ENCODE results near the gene ARFGAP2. TPM values are rescaled to one million over a fixed set of nuclear protein-coding genes. Genes with fewer than 3 reads are reported as not detected.
"Not testable (repeated sequence)": the region's sequence is repeated elsewhere in the genome, so short reads cannot be mapped to it uniquely, and the experiment has no call there.

The ARFGAP2 gene
- total RNA-seq, 4 donors from 2014 or later = 92.5 to 141 (median 120) TPM

- Histone ChIP-seq H3K4me1 (no peaks in the 10 kb centered on the region), H3K9me3 (no peaks in the 10 kb centered on the region), H3K27ac (replicated peaks in 1 of 4) (no peak overlapping the region), H3K27me3 (no peaks in the 10 kb centered on the region), H3K4me3 (no peak overlapping the region), H3K36me3 (no peaks in the 10 kb centered on the region)
- DNase-seq (ENCODE audit: extremely low spot score) = no peak
- intact Hi-C loops (cut with DNase I) = no loop called here
- no peak for TF ChIP-seq EP300 (IDR thresholded peaks at IDR 0.05)
- no peak for TF ChIP-seq CTCF (IDR thresholded peaks at IDR 0.05)
- TF ChIP-seq POLR2A (IDR thresholded peaks at IDR 0.05; ENCODE audit: low read depth) = no peak
- no peak for TF ChIP-seq POLR2AphosphoS5 (IDR thresholded peaks at IDR 0.05)
- WGBS = 85% methylated on average over 7 of the region's 7 CpGs
Observed at GRCh38 chr11:47125083-47125482, 51.6 kb downstream of the ARFGAP2 start.

- WGBS = 82% methylated on average over 1 of the region's 1 CpG
- Histone ChIP-seq H3K4me3 (no peak overlapping the region), H3K36me3 (no peaks in the 10 kb centered on the region), H3K27me3 (no peaks in the 10 kb centered on the region), H3K4me1 (no peaks in the 10 kb centered on the region), H3K27ac (replicated peaks in 1 of 4) (no peak overlapping the region), H3K9me3 (no peaks in the 10 kb centered on the region)
- DNase-seq (ENCODE audit: extremely low spot score) = no peak
- TF ChIP-seq POLR2A (IDR thresholded peaks at IDR 0.05; ENCODE audit: low read depth) (no peak), EP300 (IDR thresholded peaks at IDR 0.05) (no peak), POLR2AphosphoS5 (IDR thresholded peaks at IDR 0.05) (no peak), CTCF (IDR thresholded peaks at IDR 0.05) (no peak)
- intact Hi-C loops (cut with DNase I) = no loop called here
Observed at GRCh38 chr11:47124675-47125074, 52.0 kb downstream of the ARFGAP2 start.

DNA sequence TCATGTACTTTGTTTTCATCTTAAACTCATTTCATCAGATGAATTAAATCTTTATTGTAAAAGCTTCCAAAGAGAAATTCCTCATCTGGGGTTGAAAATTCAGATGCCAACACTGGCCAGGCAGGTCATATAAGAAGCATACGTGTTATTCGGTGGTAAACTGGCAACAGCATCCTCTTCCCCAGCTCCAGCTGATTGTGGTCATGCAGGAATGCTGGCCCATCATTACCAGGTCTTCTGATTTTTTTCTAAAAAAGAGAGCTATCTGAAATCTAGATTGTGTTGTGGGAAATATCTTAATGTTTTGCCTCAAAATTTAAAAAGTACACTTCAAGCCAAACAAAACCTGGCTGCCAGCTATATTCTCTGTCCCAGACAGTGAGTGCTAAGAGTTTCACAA lies 53.6 kb downstream of the ARFGAP2 start:
- no peaks in the 10 kb centered on the region for H3K9me3 ChIP-seq
- no peak for DNase-seq (ENCODE audit: extremely low spot score)
- no peaks in the 10 kb centered on the region for H3K27me3 ChIP-seq
- H3K27ac ChIP-seq (replicated peaks in 1 of 4) = no peak overlapping the region
- H3K4me1 ChIP-seq = no peaks in the 10 kb centered on the region
- TF ChIP-seq CTCF (IDR thresholded peaks at IDR 0.05) = no peak
- TF ChIP-seq POLR2A (IDR thresholded peaks at IDR 0.05; ENCODE audit: low read depth) = no peak
- TF ChIP-seq EP300 (IDR thresholded peaks at IDR 0.05) = no peak
- TF ChIP-seq POLR2AphosphoS5 (IDR thresholded peaks at IDR 0.05) = no peak
- 83% methylated on average over 2 of the region's 2 CpGs for WGBS
- no peaks in the 10 kb centered on the region for H3K36me3 ChIP-seq
- intact Hi-C loops (cut with DNase I) = no loop called here
- H3K4me3 ChIP-seq = no peak overlapping the region

DNA sequence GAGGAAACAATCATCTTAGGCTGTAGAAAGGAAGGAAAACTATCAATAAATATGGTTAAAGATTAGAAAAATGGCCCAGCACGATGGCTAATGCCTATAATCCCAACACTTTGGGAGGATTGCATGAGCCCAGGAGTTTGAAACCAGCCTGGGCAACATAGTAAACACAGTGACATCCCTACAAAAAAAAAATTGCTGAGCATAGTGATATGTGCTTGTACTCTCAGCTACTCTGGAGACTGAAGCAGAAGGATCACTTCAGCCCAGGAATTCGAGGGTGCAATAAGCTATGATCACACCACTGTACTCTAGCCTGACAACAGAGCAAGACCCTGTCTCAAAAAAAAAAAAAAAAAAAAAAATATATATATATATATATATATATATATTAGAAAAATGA lies 54.9 kb downstream of the ARFGAP2 start:
- Histone ChIP-seq H3K27me3 (no peaks in the 10 kb centered on the region), H3K4me3 (no peak overlapping the region), H3K9me3 (no peaks in the 10 kb centered on the region), H3K36me3 (no peaks in the 10 kb centered on the region), H3K4me1 (no peaks in the 10 kb centered on the region), H3K27ac (replicated peaks in 1 of 4) (no peak overlapping the region)
- 83% methylated on average over 2 of the region's 2 CpGs for WGBS
- TF ChIP-seq CTCF (IDR thresholded peaks at IDR 0.05) = no peak
- no peak for TF ChIP-seq EP300 (IDR thresholded peaks at IDR 0.05)
- no peak for TF ChIP-seq POLR2A (IDR thresholded peaks at IDR 0.05; ENCODE audit: low read depth)
- TF ChIP-seq POLR2AphosphoS5 (IDR thresholded peaks at IDR 0.05) = no peak
- intact Hi-C loops (cut with DNase I) = no loop called here
- DNase-seq (ENCODE audit: extremely low spot score) = no peak

DNA sequence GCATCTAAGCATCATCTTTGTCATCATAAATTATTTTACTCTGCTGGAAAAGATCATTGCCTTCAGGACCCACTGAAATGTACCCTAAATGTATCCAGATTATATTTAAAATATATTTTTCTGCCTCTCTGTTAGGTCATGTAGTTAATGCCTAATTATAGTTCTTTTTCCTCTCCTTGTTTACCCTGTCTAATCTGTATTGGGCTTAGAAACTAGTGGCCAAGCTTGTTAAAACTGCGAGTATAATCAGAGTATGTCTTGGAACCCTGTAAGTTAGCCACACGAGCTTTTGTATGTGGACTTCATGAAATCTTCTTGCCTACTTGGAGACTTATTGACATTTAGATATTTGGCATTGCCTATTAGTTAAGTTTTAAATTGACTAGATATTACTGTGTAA lies 55.6 kb downstream of the ARFGAP2 start:
- no peak for DNase-seq (ENCODE audit: extremely low spot score)
- no peak overlapping the region for H3K4me3 ChIP-seq
- no peaks in the 10 kb centered on the region for H3K36me3 ChIP-seq
- H3K27me3 ChIP-seq = no peaks in the 10 kb centered on the region
- TF ChIP-seq EP300 (IDR thresholded peaks at IDR 0.05) (no peak), POLR2AphosphoS5 (IDR thresholded peaks at IDR 0.05) (no peak), POLR2A (IDR thresholded peaks at IDR 0.05; ENCODE audit: low read depth) (no peak), CTCF (IDR thresholded peaks at IDR 0.05) (no peak)
- intact Hi-C loops (cut with DNase I) = no loop called here
- no peaks in the 10 kb centered on the region for H3K4me1 ChIP-seq
- no peaks in the 10 kb centered on the region for H3K9me3 ChIP-seq
- 91% methylated on average over 2 of the region's 2 CpGs for WGBS
- no peak overlapping the region for H3K27ac ChIP-seq (replicated peaks in 1 of 4)

- 83% methylated on average over 18 of the region's 20 CpGs for WGBS
- H3K4me3 ChIP-seq; H3K4me1 ChIP-seq; H3K9me3 ChIP-seq; intact Hi-C loops (cut with DNase I); DNase-seq (ENCODE audit: extremely low spot score); H3K36me3 ChIP-seq; H3K27me3 ChIP-seq; H3K27ac ChIP-seq (replicated peaks in 1 of 4): not testable (repeated sequence)
Observed at GRCh38 chr11:47118958-47119688, 57.6 kb downstream of the ARFGAP2 start.
